HCT116 (cell line): ENCODE measurements around the gene RRAD. TPM values are rescaled to one million over a fixed set of nuclear protein-coding genes. Genes with fewer than 3 reads are reported as not detected.

ENCODE experiments used
- ATAC-seq: fragments of 200-7000 bp; cut with Tn5 transposase; 2 replicates; pipeline ENCODE4 v1.9.1; 2020; ENCODE audit warnings: mild to moderate bottlenecking, moderate library complexity
- BruUV-seq: library from RNA; stranded (reverse); fragments of 400-500 nt; replicated peaks from 2 replicates; lab custom pipeline; 2021; lab: Mats Ljungman, UMichigan
- CTCF ChIA-PET: fragments of 300-600 bp; sonication (Branson Sonifier 250); formaldehyde crosslinking; loops from one replicate; lab custom pipeline; 2021; ENCODE audit warnings: antibody characterized with exemption; lab: Charles Lee
- POLR2A ChIA-PET: fragments of 300-600, 350-600 bp; sonication (Branson Sonifier 250); formaldehyde crosslinking; loops from one replicate; lab custom pipeline; 2021; ENCODE audit warnings: antibody characterized with exemption; lab: Charles Lee
- RAD21 ChIA-PET, 2 experiments: fragments of 300-600 bp; sonication (Branson Sonifier 250); formaldehyde crosslinking; loops; one replicate each; lab custom pipeline; 2023; ENCODE audit warnings: low total read pairs in 2 of 2; ENCODE audit not compliant: uncharacterized antibody in 2 of 2, unreplicated experiment in 2 of 2, low non-redundant PET in 1 of 2; lab: Charles Lee
- DNase-seq: peaks from one replicate; pipeline ENCODE4 v3.0.0-alpha.2; 2010; ENCODE audit warnings: low read depth, low spot score
- H2AFZ ChIP-seq: fragments of 200-600 bp; shearing (Covaris generic), sonication (generic); 2 replicates; pipeline ENCODE4 v1.6.1; 2017; ENCODE audit warnings: low read depth, mixed run types, mixed read lengths, antibody characterized with exemption, low read length; ENCODE audit not compliant: poor library complexity, severe bottlenecking
- H3K27ac ChIP-seq: 2 replicates; pipeline ENCODE4 v1.5.1; 2012; ENCODE audit warnings: low read depth, low read length
- H3K27me3 ChIP-seq: fragments of 200-600 bp; sonication (generic); 2 replicates; pipeline ENCODE4 v1.6.1; 2016; ENCODE audit warnings: mixed run types, low read length, mixed read lengths; ENCODE audit not compliant: insufficient read depth
- H3K36me3 ChIP-seq, 2 experiments: fragments of 200-500 bp in 1 of 2; fragments of 200-600 bp in 1 of 2; sonication (Bioruptor generic) in 1 of 2; sonication (generic) in 1 of 2; 2 replicates each; pipeline versions ENCODE4 v1.5.1 to v1.6.1; 2014 to 2016; ENCODE audit warnings: low read length in 2 of 2, inconsistent platforms in 1 of 2, mixed read lengths in 1 of 2, mixed run types in 1 of 2; ENCODE audit not compliant: insufficient read depth in 2 of 2, control insufficient read depth in 1 of 2
- H3K4me1 ChIP-seq, 2 experiments: fragments of 200-600 bp in 1 of 2; sonication (generic) in 1 of 2; 2 replicates each; pipeline versions ENCODE4 v1.5.1 to v1.6.1; 2012 to 2017; ENCODE audit warnings: low read length in 2 of 2, inconsistent platforms in 1 of 2, mild to moderate bottlenecking in 1 of 2, mixed read lengths in 1 of 2, mixed run types in 1 of 2, moderate library complexity in 1 of 2; ENCODE audit not compliant: insufficient read depth in 2 of 2, control insufficient read depth in 1 of 2
- H3K4me2 ChIP-seq: fragments of 200-600 bp; sonication (generic); 2 replicates; pipeline ENCODE4 v1.6.1; 2017; ENCODE audit warnings: mixed run types, low read length, mixed read lengths
- H3K4me3 ChIP-seq, 2 experiments: fragments of 200-600 bp in 1 of 2; sonication (generic) in 1 of 2; replicated peaks in 1 of 2; 2 replicates each; pipeline ENCODE4 v1.5.1; 2011 to 2016; ENCODE audit warnings: low read length in 2 of 2, control low read depth in 1 of 2, low read depth in 1 of 2, mild to moderate bottlenecking in 1 of 2, mixed read lengths in 1 of 2, mixed run types in 1 of 2
- H3K79me2 ChIP-seq: fragments of 200-600 bp; sonication (generic); 2 replicates; pipeline ENCODE4 v1.6.1; 2017; ENCODE audit warnings: mild to moderate bottlenecking, mixed run types, low read length, moderate library complexity, mixed read lengths; ENCODE audit not compliant: insufficient read depth
- H3K9ac ChIP-seq: fragments of 200-600 bp; sonication (generic); 2 replicates; pipeline ENCODE4 v1.6.1; 2016; ENCODE audit warnings: low read length, mixed read lengths
- H3K9me2 ChIP-seq: fragments of 200-600 bp; sonication (generic), shearing (Covaris generic); 2 replicates; pipeline ENCODE4 v1.6.1; 2017; ENCODE audit warnings: mixed run types, mild to moderate bottlenecking, moderate library complexity; ENCODE audit not compliant: insufficient read depth
- H3K9me3 ChIP-seq, 2 experiments: fragments of 200-500 bp in 1 of 2; fragments of 200-600 bp in 1 of 2; sonication (Bioruptor generic) in 1 of 2; sonication (generic) in 1 of 2; 2 replicates each; pipeline ENCODE4 v1.6.1; 2014 to 2017; ENCODE audit warnings: low read length in 2 of 2, mixed read lengths in 2 of 2, inconsistent platforms in 1 of 2, low read depth in 1 of 2, mild to moderate bottlenecking in 1 of 2, mixed run types in 1 of 2, moderate library complexity in 1 of 2; ENCODE audit not compliant: control insufficient read depth in 1 of 2, insufficient read depth in 1 of 2
- H4K20me1 ChIP-seq: fragments of 200-600 bp; sonication (generic), shearing (Covaris generic); 2 replicates; pipeline ENCODE4 v1.6.1; 2017; ENCODE audit warnings: mixed run types, mild to moderate bottlenecking, moderate library complexity; ENCODE audit not compliant: insufficient read depth
- CBX3 ChIP-seq: IDR thresholded peaks from 2 replicates; pipeline ENCODE4 v1.6.1; 2012; ENCODE audit warnings: low read depth
- CEBPB ChIP-seq: IDR thresholded peaks from 2 replicates; pipeline ENCODE4 v1.6.1; 2012; ENCODE audit warnings: low read depth
- EGR1 ChIP-seq: IDR thresholded peaks from 2 replicates; pipeline ENCODE4 v1.6.1; 2012; ENCODE audit warnings: low read depth
- ELF1 ChIP-seq: IDR thresholded peaks from 2 replicates; pipeline ENCODE4 v1.6.1; 2012; ENCODE audit warnings: low read depth, borderline replicate concordance
- EZH2phosphoT487 ChIP-seq: fragments of 200-600 bp; IDR thresholded peaks from 2 replicates; pipeline ENCODE4 v1.6.1; 2018; ENCODE audit warnings: antibody characterized with exemption, borderline replicate concordance
- FOSL1 ChIP-seq: IDR thresholded peaks from 2 replicates; pipeline ENCODE4 v1.6.1; 2012; ENCODE audit warnings: low read depth
- JUND ChIP-seq: IDR thresholded peaks from 2 replicates; pipeline ENCODE4 v1.6.1; 2012
- POLR2A ChIP-seq: IDR thresholded peaks from 2 replicates; pipeline ENCODE4 v1.7.0; 2011; ENCODE audit warnings: borderline replicate concordance; ENCODE audit not compliant: insufficient read depth, insufficient read length; ENCODE audit errors: extremely low read depth
- POLR2AphosphoS5 ChIP-seq: IDR thresholded peaks from 2 replicates; pipeline ENCODE4 v1.6.1; 2011; ENCODE audit warnings: mild to moderate bottlenecking, low read depth, low read length, moderate library complexity
- RAD21 ChIP-seq: IDR thresholded peaks from 2 replicates; pipeline ENCODE4 v1.6.1; 2012; ENCODE audit warnings: low read depth, mild to moderate bottlenecking
- SP1 ChIP-seq: IDR thresholded peaks from 2 replicates; pipeline ENCODE4 v1.6.1; 2012; ENCODE audit warnings: low read depth
- SRF ChIP-seq: IDR thresholded peaks from 2 replicates; pipeline ENCODE4 v1.6.1; 2012; ENCODE audit warnings: low read depth
- ZFX ChIP-seq: fragments of 450-650 bp; IDR thresholded peaks from 2 replicates; pipeline ENCODE4 v1.6.1; 2017
- ZNF274 ChIP-seq: fragments of 200-500 bp; sonication (Bioruptor generic); IDR thresholded peaks from 2 replicates; pipeline ENCODE4 v1.6.1; 2014; ENCODE audit warnings: mild to moderate bottlenecking, low read depth, low read length, inconsistent platforms
- intact Hi-C: fragments of 100-400 bp; cut with micrococcal nuclease; formaldehyde crosslinking; loops from 2 replicates; pipeline ENCODE4 v1.10.0; 2022
- total RNA-seq: library from RNA; stranded (reverse); gene quantifications from one replicate; pipeline ENCODE4 v1.2.1, GENCODE V29; 2021; ENCODE audit not compliant: unreplicated experiment
- TF ChIP-seq, protein P1 (sequence below): IDR thresholded peaks from 2 replicates; pipeline ENCODE4 v1.6.1; 2012
- TF ChIP-seq, protein P2 (sequence below), 3 experiments: fragments of 200-600 bp in 1 of 3; sonication (generic) in 1 of 3; IDR thresholded peaks in 2 of 3; conservative IDR thresholded peaks in 1 of 3; 2 replicates each; pipeline ENCODE4 v1.5.1; 2012 to 2017; ENCODE audit warnings: low read depth in 2 of 3, low read length in 2 of 3, antibody characterized with exemption in 1 of 3, borderline replicate concordance in 1 of 3, control low read depth in 1 of 3, mild to moderate bottlenecking in 1 of 3, mixed read lengths in 1 of 3, mixed run types in 1 of 3, moderate library complexity in 1 of 3; ENCODE audit not compliant: insufficient read depth in 1 of 3
- TF ChIP-seq, protein P3 (sequence below): IDR thresholded peaks from 2 replicates; pipeline ENCODE4 v1.6.1; 2012
- TF ChIP-seq, protein P4 (sequence below): IDR thresholded peaks from 2 replicates; pipeline ENCODE4 v1.6.1; 2012; ENCODE audit warnings: low read depth
- TF ChIP-seq, protein P5 (sequence below): IDR thresholded peaks from 2 replicates; pipeline ENCODE4 v1.6.1; 2011; ENCODE audit warnings: mild to moderate bottlenecking, low read length, moderate library complexity; ENCODE audit not compliant: insufficient replicate concordance; ENCODE audit errors: extremely low read depth

The RRAD gene
- total RNA-seq, 1 experiment from 2014 or later: 2.2 TPM

DNA sequence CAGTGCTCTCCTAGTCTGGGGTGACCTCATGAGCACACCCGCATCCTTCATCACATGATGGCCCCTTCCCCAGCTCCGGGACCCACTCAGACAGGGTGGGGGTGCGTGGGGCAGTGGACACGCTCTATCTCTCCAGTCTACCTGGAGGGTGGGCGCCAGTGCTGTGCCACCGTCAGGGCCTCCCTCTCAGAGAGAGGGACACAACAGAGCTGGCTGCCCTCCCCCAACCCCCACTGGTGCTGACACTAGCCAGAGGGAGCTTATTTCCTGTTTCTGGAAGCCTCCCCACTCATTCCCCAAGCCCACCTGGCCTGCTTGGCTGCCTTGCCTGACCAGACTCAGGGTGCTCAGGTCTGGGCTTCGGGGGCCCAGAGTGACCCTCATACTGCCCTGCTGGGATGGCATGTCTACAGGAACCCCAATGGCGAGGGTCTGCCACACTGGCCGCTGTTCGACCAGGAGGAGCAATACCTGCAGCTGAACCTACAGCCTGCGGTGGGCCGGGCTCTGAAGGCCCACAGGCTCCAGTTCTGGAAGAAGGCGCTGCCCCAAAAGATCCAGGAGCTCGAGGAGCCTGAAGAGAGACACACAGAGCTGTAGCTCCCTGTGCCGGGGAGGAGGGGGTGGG lies 18.2 kb upstream of the RRAD start:
- Histone ChIP-seq H3K27ac (no peak overlapping the region), H3K9me3 (no peaks in the 10 kb centered on the region), H3K36me3 (peaks cover 24 to 25% of the 10 kb centered on the region in 2 experiments; a peak in 3 of 4 replicates), H4K20me1 (no peaks in the 10 kb centered on the region), H3K9me2 (no peaks in the 10 kb centered on the region), H3K79me2 (peaks cover 4% of the 10 kb centered on the region; the same call in 1 of the 2 replicates), H2AFZ (no peak overlapping the region), H3K27me3 (no peaks in the 10 kb centered on the region), H3K4me1 (peaks cover 0 to 6% of the 10 kb centered on the region in 2 experiments; a peak in 2 of 4 replicates), H3K4me3 (no peak overlapping the region), H3K4me2 (no peak overlapping the region), H3K9ac (no peak overlapping the region)
- ChIA-PET CTCF (interaction anchor here (0.5 to 1.2 kb wide), 5 partner anchors 17 to 255 kb away, joined by 3 to 4 read pairs (median 3); partner anchors contain the start of genes CES3 and ELMO3), RAD21 (no interaction called here), POLR2A (no interaction called here)
- TF ChIP-seq SRF: no peak
- TF ChIP-seq ZNF274: no peak
- TF ChIP-seq EZH2phosphoT487: no peak
- TF ChIP-seq, protein P1, sequence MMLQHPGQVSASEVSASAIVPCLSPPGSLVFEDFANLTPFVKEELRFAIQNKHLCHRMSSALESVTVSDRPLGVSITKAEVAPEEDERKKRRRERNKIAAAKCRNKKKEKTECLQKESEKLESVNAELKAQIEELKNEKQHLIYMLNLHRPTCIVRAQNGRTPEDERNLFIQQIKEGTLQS: no peak
- TF ChIP-seq, protein P2, sequence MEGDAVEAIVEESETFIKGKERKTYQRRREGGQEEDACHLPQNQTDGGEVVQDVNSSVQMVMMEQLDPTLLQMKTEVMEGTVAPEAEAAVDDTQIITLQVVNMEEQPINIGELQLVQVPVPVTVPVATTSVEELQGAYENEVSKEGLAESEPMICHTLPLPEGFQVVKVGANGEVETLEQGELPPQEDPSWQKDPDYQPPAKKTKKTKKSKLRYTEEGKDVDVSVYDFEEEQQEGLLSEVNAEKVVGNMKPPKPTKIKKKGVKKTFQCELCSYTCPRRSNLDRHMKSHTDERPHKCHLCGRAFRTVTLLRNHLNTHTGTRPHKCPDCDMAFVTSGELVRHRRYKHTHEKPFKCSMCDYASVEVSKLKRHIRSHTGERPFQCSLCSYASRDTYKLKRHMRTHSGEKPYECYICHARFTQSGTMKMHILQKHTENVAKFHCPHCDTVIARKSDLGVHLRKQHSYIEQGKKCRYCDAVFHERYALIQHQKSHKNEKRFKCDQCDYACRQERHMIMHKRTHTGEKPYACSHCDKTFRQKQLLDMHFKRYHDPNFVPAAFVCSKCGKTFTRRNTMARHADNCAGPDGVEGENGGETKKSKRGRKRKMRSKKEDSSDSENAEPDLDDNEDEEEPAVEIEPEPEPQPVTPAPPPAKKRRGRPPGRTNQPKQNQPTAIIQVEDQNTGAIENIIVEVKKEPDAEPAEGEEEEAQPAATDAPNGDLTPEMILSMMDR (IDR thresholded peaks at IDR 0.05 in 2 of 3, conservative IDR thresholded peaks at IDR 0.05 in 1 of 3; ENCODE audit: borderline replicate concordance in 1 of 3, insufficient read depth in 1 of 3, low read depth in 2 of 3, low read length in 2 of 3): no peak
- TF ChIP-seq, protein P3, sequence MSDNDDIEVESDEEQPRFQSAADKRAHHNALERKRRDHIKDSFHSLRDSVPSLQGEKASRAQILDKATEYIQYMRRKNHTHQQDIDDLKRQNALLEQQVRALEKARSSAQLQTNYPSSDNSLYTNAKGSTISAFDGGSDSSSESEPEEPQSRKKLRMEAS: no peak
- TF ChIP-seq FOSL1: no peak
- no peak for TF ChIP-seq ELF1
- TF ChIP-seq, protein P4, sequence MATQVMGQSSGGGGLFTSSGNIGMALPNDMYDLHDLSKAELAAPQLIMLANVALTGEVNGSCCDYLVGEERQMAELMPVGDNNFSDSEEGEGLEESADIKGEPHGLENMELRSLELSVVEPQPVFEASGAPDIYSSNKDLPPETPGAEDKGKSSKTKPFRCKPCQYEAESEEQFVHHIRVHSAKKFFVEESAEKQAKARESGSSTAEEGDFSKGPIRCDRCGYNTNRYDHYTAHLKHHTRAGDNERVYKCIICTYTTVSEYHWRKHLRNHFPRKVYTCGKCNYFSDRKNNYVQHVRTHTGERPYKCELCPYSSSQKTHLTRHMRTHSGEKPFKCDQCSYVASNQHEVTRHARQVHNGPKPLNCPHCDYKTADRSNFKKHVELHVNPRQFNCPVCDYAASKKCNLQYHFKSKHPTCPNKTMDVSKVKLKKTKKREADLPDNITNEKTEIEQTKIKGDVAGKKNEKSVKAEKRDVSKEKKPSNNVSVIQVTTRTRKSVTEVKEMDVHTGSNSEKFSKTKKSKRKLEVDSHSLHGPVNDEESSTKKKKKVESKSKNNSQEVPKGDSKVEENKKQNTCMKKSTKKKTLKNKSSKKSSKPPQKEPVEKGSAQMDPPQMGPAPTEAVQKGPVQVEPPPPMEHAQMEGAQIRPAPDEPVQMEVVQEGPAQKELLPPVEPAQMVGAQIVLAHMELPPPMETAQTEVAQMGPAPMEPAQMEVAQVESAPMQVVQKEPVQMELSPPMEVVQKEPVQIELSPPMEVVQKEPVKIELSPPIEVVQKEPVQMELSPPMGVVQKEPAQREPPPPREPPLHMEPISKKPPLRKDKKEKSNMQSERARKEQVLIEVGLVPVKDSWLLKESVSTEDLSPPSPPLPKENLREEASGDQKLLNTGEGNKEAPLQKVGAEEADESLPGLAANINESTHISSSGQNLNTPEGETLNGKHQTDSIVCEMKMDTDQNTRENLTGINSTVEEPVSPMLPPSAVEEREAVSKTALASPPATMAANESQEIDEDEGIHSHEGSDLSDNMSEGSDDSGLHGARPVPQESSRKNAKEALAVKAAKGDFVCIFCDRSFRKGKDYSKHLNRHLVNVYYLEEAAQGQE: no peak
- no peak for TF ChIP-seq SP1
- TF ChIP-seq, protein P5, sequence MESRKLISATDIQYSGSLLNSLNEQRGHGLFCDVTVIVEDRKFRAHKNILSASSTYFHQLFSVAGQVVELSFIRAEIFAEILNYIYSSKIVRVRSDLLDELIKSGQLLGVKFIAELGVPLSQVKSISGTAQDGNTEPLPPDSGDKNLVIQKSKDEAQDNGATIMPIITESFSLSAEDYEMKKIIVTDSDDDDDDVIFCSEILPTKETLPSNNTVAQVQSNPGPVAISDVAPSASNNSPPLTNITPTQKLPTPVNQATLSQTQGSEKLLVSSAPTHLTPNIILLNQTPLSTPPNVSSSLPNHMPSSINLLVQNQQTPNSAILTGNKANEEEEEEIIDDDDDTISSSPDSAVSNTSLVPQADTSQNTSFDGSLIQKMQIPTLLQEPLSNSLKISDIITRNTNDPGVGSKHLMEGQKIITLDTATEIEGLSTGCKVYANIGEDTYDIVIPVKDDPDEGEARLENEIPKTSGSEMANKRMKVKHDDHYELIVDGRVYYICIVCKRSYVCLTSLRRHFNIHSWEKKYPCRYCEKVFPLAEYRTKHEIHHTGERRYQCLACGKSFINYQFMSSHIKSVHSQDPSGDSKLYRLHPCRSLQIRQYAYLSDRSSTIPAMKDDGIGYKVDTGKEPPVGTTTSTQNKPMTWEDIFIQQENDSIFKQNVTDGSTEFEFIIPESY: no peak
- no peak for TF ChIP-seq CBX3
- TF ChIP-seq EGR1: no peak
- no peak for TF ChIP-seq POLR2AphosphoS5
- no peak for TF ChIP-seq ZFX
- no peak for TF ChIP-seq JUND
- no peak for TF ChIP-seq POLR2A
- TF ChIP-seq CEBPB: no peak
- no peak for TF ChIP-seq RAD21
- intact Hi-C loops: no loop called here
- ATAC-seq: no peak
- BruUV-seq: no TSS peak
- DNase-seq: no peak
